Measurements from ENCODE around the gene CKMT1A. TPM values are rescaled to one million over a fixed set of nuclear protein-coding genes. Genes with fewer than 3 reads are reported as not detected.

CKMT1A gene
- polyA plus RNA-seq, 1 of the 3 experiments (the other 2 are of a cell fraction): 1.2 TPM

DNA sequence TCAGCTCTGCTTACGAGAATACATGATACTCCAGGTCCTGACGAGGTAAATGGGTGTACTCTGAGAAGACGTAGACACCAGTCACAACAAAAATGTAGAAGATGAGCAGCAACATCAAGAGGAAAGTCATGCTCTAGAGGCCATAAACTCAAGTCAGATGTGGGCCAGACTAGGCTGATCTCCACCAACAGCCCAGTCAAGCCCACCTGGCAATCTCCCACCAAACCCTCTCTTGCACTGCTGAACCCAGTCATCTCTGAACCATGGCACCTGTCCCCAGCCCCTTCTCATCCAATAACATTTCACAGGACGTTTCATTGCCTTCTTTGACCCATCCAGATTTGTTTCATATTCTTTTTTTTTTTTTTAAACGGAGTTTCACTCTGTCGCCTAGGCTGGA is 41.8 kb downstream of the CKMT1A start:
- TF ChIP-seq JUND (IDR thresholded peaks at IDR 0.05): no peak
- TF ChIP-seq POLR2AphosphoS5 (IDR thresholded peaks at IDR 0.05; ENCODE audit: low read depth, low read length): no peak
- TF ChIP-seq, protein P1, sequence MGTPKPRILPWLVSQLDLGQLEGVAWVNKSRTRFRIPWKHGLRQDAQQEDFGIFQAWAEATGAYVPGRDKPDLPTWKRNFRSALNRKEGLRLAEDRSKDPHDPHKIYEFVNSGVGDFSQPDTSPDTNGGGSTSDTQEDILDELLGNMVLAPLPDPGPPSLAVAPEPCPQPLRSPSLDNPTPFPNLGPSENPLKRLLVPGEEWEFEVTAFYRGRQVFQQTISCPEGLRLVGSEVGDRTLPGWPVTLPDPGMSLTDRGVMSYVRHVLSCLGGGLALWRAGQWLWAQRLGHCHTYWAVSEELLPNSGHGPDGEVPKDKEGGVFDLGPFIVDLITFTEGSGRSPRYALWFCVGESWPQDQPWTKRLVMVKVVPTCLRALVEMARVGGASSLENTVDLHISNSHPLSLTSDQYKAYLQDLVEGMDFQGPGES (IDR thresholded peaks at IDR 0.05; ENCODE audit: low read depth, low read length): no peak
- no peak for TF ChIP-seq RAD21 (IDR thresholded peaks at IDR 0.05; ENCODE audit: low read length)
- TF ChIP-seq NRF1 (IDR thresholded peaks at IDR 0.05; ENCODE audit: low read depth, low read length): no peak
- TF ChIP-seq, protein P2, sequence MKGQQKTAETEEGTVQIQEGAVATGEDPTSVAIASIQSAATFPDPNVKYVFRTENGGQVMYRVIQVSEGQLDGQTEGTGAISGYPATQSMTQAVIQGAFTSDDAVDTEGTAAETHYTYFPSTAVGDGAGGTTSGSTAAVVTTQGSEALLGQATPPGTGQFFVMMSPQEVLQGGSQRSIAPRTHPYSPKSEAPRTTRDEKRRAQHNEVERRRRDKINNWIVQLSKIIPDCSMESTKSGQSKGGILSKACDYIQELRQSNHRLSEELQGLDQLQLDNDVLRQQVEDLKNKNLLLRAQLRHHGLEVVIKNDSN (IDR thresholded peaks at IDR 0.05; ENCODE audit: borderline replicate concordance, low read depth): no peak
- TF ChIP-seq TEAD4 (IDR thresholded peaks at IDR 0.05; ENCODE audit: borderline replicate concordance, insufficient read depth): no peak
- no peak for TF ChIP-seq FOXJ3 (CRISPR knock-in tag; IDR thresholded peaks at IDR 0.05)
- TF ChIP-seq CHD2 (IDR thresholded peaks at IDR 0.05; ENCODE audit: low read length, partially characterized antibody): no peak
- TF ChIP-seq ELF1 (IDR thresholded peaks at IDR 0.05): no peak
- TF ChIP-seq GATA2 (CRISPR knock-in tag; IDR thresholded peaks at IDR 0.05): no peak
- TF ChIP-seq, protein P3, sequence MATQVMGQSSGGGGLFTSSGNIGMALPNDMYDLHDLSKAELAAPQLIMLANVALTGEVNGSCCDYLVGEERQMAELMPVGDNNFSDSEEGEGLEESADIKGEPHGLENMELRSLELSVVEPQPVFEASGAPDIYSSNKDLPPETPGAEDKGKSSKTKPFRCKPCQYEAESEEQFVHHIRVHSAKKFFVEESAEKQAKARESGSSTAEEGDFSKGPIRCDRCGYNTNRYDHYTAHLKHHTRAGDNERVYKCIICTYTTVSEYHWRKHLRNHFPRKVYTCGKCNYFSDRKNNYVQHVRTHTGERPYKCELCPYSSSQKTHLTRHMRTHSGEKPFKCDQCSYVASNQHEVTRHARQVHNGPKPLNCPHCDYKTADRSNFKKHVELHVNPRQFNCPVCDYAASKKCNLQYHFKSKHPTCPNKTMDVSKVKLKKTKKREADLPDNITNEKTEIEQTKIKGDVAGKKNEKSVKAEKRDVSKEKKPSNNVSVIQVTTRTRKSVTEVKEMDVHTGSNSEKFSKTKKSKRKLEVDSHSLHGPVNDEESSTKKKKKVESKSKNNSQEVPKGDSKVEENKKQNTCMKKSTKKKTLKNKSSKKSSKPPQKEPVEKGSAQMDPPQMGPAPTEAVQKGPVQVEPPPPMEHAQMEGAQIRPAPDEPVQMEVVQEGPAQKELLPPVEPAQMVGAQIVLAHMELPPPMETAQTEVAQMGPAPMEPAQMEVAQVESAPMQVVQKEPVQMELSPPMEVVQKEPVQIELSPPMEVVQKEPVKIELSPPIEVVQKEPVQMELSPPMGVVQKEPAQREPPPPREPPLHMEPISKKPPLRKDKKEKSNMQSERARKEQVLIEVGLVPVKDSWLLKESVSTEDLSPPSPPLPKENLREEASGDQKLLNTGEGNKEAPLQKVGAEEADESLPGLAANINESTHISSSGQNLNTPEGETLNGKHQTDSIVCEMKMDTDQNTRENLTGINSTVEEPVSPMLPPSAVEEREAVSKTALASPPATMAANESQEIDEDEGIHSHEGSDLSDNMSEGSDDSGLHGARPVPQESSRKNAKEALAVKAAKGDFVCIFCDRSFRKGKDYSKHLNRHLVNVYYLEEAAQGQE (IDR thresholded peaks at IDR 0.05; ENCODE audit: low read depth, low read length): no peak
- TF ChIP-seq, protein P4, sequence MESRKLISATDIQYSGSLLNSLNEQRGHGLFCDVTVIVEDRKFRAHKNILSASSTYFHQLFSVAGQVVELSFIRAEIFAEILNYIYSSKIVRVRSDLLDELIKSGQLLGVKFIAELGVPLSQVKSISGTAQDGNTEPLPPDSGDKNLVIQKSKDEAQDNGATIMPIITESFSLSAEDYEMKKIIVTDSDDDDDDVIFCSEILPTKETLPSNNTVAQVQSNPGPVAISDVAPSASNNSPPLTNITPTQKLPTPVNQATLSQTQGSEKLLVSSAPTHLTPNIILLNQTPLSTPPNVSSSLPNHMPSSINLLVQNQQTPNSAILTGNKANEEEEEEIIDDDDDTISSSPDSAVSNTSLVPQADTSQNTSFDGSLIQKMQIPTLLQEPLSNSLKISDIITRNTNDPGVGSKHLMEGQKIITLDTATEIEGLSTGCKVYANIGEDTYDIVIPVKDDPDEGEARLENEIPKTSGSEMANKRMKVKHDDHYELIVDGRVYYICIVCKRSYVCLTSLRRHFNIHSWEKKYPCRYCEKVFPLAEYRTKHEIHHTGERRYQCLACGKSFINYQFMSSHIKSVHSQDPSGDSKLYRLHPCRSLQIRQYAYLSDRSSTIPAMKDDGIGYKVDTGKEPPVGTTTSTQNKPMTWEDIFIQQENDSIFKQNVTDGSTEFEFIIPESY (IDR thresholded peaks at IDR 0.05; ENCODE audit: borderline replicate concordance, low read depth): no peak
- no peak for TF ChIP-seq RCOR1 (IDR thresholded peaks at IDR 0.05; ENCODE audit: low read length)
- no peak for TF ChIP-seq SMC3 (IDR thresholded peaks at IDR 0.05; ENCODE audit: low read depth, low read length)
- TF ChIP-seq, protein P5, sequence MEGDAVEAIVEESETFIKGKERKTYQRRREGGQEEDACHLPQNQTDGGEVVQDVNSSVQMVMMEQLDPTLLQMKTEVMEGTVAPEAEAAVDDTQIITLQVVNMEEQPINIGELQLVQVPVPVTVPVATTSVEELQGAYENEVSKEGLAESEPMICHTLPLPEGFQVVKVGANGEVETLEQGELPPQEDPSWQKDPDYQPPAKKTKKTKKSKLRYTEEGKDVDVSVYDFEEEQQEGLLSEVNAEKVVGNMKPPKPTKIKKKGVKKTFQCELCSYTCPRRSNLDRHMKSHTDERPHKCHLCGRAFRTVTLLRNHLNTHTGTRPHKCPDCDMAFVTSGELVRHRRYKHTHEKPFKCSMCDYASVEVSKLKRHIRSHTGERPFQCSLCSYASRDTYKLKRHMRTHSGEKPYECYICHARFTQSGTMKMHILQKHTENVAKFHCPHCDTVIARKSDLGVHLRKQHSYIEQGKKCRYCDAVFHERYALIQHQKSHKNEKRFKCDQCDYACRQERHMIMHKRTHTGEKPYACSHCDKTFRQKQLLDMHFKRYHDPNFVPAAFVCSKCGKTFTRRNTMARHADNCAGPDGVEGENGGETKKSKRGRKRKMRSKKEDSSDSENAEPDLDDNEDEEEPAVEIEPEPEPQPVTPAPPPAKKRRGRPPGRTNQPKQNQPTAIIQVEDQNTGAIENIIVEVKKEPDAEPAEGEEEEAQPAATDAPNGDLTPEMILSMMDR (IDR thresholded peaks at IDR 0.05): no peak
- Histone ChIP-seq H3K9ac (no peak overlapping the region), H3K79me2 (ENCODE audit: insufficient read depth) (no peaks in the 10 kb centered on the region), H3K9me3 (no peaks in the 10 kb centered on the region), H3K27me3 (ENCODE audit: insufficient read depth) (no peaks in the 10 kb centered on the region), H3K4me2 (no peak overlapping the region), H3K4me3 (ENCODE audit: low read depth in 2 of 2, low read length in 1 of 2) (no peak overlapping the region), H4K20me1 (ENCODE audit: insufficient read depth) (no peaks in the 10 kb centered on the region), H3K36me3 (replicated peaks in 1 of 2; ENCODE audit: control insufficient read depth in 1 of 2, insufficient read depth in 2 of 2, low read length in 1 of 2) (no peaks in the 10 kb centered on the region), H3F3A (replicated peaks; ENCODE audit: insufficient read depth) (no peaks in the 10 kb centered on the region), H2AFZ (ENCODE audit: low read depth) (no peak overlapping the region), H3K27ac (ENCODE audit: low read depth in 2 of 2, low read length in 1 of 2) (no peak overlapping the region), H3K9me2 (no peaks in the 10 kb centered on the region), H3K4me1 (ENCODE audit: control insufficient read depth in 1 of 2, insufficient read depth in 2 of 2, low read depth in 1 of 2, low read length in 1 of 2) (no peaks in the 10 kb centered on the region)
- ChIA-PET CTCF (no interaction called here), POLR2A (no interaction called here)
- 72% methylated on average over 6 of the region's 6 CpGs for whole genome bisulfite sequencing (ENCODE audit: low lambda C conversion rate)
- no peak for DNase-seq
